Stomach (tissue), 4 donors: ENCODE measurements around the gene CHRNB1.

Experiments
- CTCF ChIP-seq, 7 experiments: fragments of 450-650 bp in 4 of 7; fragments of 200-600 bp in 3 of 7; sonication (generic) in 3 of 7; IDR thresholded peaks; one replicate each; pipeline ENCODE4 v1.5.1; 2016 to 2019; ENCODE audit warnings: antibody characterized with exemption in 7 of 7, control low read depth in 2 of 7, mild to moderate bottlenecking in 1 of 7
- POLR2A ChIP-seq, 4 donors: fragments of 450-650 bp; IDR thresholded peaks; one replicate each; pipeline ENCODE4 v1.6.1; 2016; ENCODE audit warnings: antibody characterized with exemption in 4 of 4, control low read depth in 2 of 4, mild to moderate bottlenecking in 1 of 4, moderate library complexity in 1 of 4

- TF ChIP-seq CTCF (IDR thresholded peaks at IDR 0.05) (no peak), POLR2A (IDR thresholded peaks at IDR 0.05) (no peak)
Measured at GRCh38 chr17:7490144-7490543, 45.3 kb downstream of the CHRNB1 start.
